Neutrophil (primary cell): ENCODE measurements around the gene TMIGD3.

Source experiments
- H3K27ac ChIP-seq: fragments of 200-600 bp; sonication (generic); 2 replicates; pipeline ENCODE4 v1.5.1; 2016; ENCODE audit warnings: mild to moderate bottlenecking, moderate library complexity
- H3K27me3 ChIP-seq: fragments of 200-600 bp; sonication (generic); 2 replicates; pipeline ENCODE4 v1.6.0; 2016; ENCODE audit warnings: mild to moderate bottlenecking
- H3K36me3 ChIP-seq: fragments of 200-600 bp; sonication (generic); 2 replicates; pipeline ENCODE4 v1.5.1; 2017
- H3K4me1 ChIP-seq, 2 experiments: fragments of 200-600 bp in 1 of 2; sonication (generic) in 1 of 2; 1 replicate in 1 of 2; 2 replicates in 1 of 2; pipeline versions ENCODE4 v1.5.1 to v1.6.1; 2013 to 2016; ENCODE audit warnings: low read depth in 1 of 2, low read length in 1 of 2, mild to moderate bottlenecking in 1 of 2, moderate library complexity in 1 of 2; ENCODE audit not compliant: control insufficient read depth in 1 of 2, insufficient read depth in 1 of 2
- H3K4me3 ChIP-seq, 2 experiments: fragments of 200-600 bp in 1 of 2; sonication (generic) in 1 of 2; 1 replicate in 1 of 2; 2 replicates in 1 of 2; pipeline ENCODE4 v1.5.1; 2013 to 2016; ENCODE audit warnings: low read depth in 1 of 2, low read length in 1 of 2, mild to moderate bottlenecking in 1 of 2, moderate library complexity in 1 of 2
- H3K9me3 ChIP-seq: fragments of 200-600 bp; sonication (generic); 2 replicates; pipeline ENCODE4 v1.5.1; 2016
- CTCF ChIP-seq: fragments of 200-600 bp; sonication (generic); IDR thresholded peaks from 2 replicates; pipeline ENCODE4 v1.5.1; 2016; ENCODE audit warnings: antibody characterized with exemption

The TMIGD3 gene

GRCh38 chr1:111505641-111506119 is 2.2 kb upstream of the TMIGD3 start:
- no peaks in the 10 kb centered on the region for H3K27me3 ChIP-seq
- no peaks in the 10 kb centered on the region for H3K9me3 ChIP-seq
- H3K27ac ChIP-seq, result peak overlapping the region; percentile 100
- TF ChIP-seq CTCF, result no peak
- peaks cover 73 to 74% of the 10 kb centered on the region in 2 experiments for H3K4me1 ChIP-seq
- H3K36me3 ChIP-seq, result no peaks in the 10 kb centered on the region
- peak overlapping the region; percentile 13 to 63 for H3K4me3 ChIP-seq

- H3K27me3 ChIP-seq, result no peaks in the 10 kb centered on the region
- no peaks in the 10 kb centered on the region for H3K9me3 ChIP-seq
- H3K27ac ChIP-seq, result peak overlapping the region; percentile 100
- peaks cover 63 to 66% of the 10 kb centered on the region in 2 experiments for H3K4me1 ChIP-seq
- no peak for TF ChIP-seq CTCF
- H3K36me3 ChIP-seq, result no peaks in the 10 kb centered on the region
- H3K4me3 ChIP-seq, result peak overlapping the region; percentile 12 to 63
Measured at GRCh38 chr1:111504097-111504496, 664 bp upstream of the TMIGD3 start.

GRCh38 chr1:111501645-111502044 is 1.8 kb downstream of the TMIGD3 start:
- Histone ChIP-seq H3K27me3 (no peaks in the 10 kb centered on the region), H3K27ac (no peak overlapping the region), H3K36me3 (no peaks in the 10 kb centered on the region), H3K4me3 (no peak overlapping the region), H3K4me1 (peaks cover 40 to 41% of the 10 kb centered on the region in 2 experiments), H3K9me3 (no peaks in the 10 kb centered on the region)
- no peak for TF ChIP-seq CTCF

- H3K4me1 ChIP-seq, result peaks cover 15 to 17% of the 10 kb centered on the region in 2 experiments
- no peak overlapping the region for H3K27ac ChIP-seq
- no peaks in the 10 kb centered on the region for H3K9me3 ChIP-seq
- TF ChIP-seq CTCF, result no peak
- no peaks in the 10 kb centered on the region for H3K36me3 ChIP-seq
- no peaks in the 10 kb centered on the region for H3K27me3 ChIP-seq
- H3K4me3 ChIP-seq, result no peak overlapping the region
Measured at GRCh38 chr1:111499026-111499785, 4.2 kb downstream of the TMIGD3 start.

- Histone ChIP-seq H3K36me3 (no peaks in the 10 kb centered on the region), H3K9me3 (no peaks in the 10 kb centered on the region), H3K4me1 (peaks cover 0 to under 1% of the 10 kb centered on the region in 2 experiments), H3K4me3 (no peak overlapping the region), H3K27ac (no peak overlapping the region), H3K27me3 (no peaks in the 10 kb centered on the region)
- TF ChIP-seq CTCF, result no peak
Measured at GRCh38 chr1:111497592-111497991, 5.8 kb downstream of the TMIGD3 start.
